Esophagus muscularis mucosa (tissue), 4 donors: ENCODE data around the gene IFI6. TPM values are rescaled to one million over a fixed set of nuclear protein-coding genes. Genes with fewer than 3 reads are reported as not detected.

Experiments
- DNase-seq: peaks from one replicate; pipeline ENCODE4 v3.0.0-alpha.2; 2017; ENCODE audit errors: extremely low spot score
- H3K27ac ChIP-seq, 4 donors: fragments of 200-600 bp; sonication (generic); replicated peaks in 1 of 4; 1 replicate in 3 of 4; 2 replicates in 1 of 4; pipeline ENCODE4 v1.5.1; 2016 to 2019; ENCODE audit warnings: mild to moderate bottlenecking in 1 of 4
- H3K27me3 ChIP-seq, 4 donors: fragments of 200-600 bp; sonication (generic); one replicate each; pipeline versions ENCODE4 v1.5.1 to v1.6.0; 2016 to 2019
- H3K36me3 ChIP-seq, 4 donors: fragments of 200-600 bp; sonication (generic); one replicate each; pipeline ENCODE4 v1.5.1; 2016 to 2019
- H3K4me1 ChIP-seq, 4 donors: fragments of 200-600 bp; sonication (generic); one replicate each; pipeline ENCODE4 v1.5.1; 2016 to 2019
- H3K4me3 ChIP-seq, 4 donors: fragments of 200-600 bp; sonication (generic); 1 replicate in 2 of 4; 2 replicates in 2 of 4; pipeline ENCODE4 v1.5.1; 2016 to 2019; ENCODE audit warnings: mild to moderate bottlenecking in 4 of 4, moderate library complexity in 1 of 4
- H3K9me3 ChIP-seq, 4 donors: fragments of 200-600 bp; sonication (generic); 1 replicate in 3 of 4; 2 replicates in 1 of 4; pipeline ENCODE4 v1.5.1; 2016 to 2019
- EP300 ChIP-seq: sonication (generic); formaldehyde crosslinking; IDR thresholded peaks from one replicate; pipeline ENCODE4 v1.6.1; 2017; ENCODE audit warnings: antibody characterized with exemption
- POLR2A ChIP-seq: fragments of 450-650 bp; IDR thresholded peaks from one replicate; pipeline ENCODE4 v1.6.1; 2017; ENCODE audit warnings: antibody characterized with exemption, moderate library complexity, mild to moderate bottlenecking, low read depth
- POLR2AphosphoS5 ChIP-seq, 2 donors: sonication (generic); formaldehyde crosslinking; IDR thresholded peaks; one replicate each; pipeline ENCODE4 v1.6.1; 2017; ENCODE audit warnings: antibody characterized with exemption in 2 of 2
- WGBS: methylation state at CpG from one replicate; pipeline ENCODE4 v1.1.5; 2018; 5-methylcytosine and 5-hydroxymethylcytosine counted together
- intact Hi-C: fragments of 100-400 bp; cut with DNase I; formaldehyde crosslinking; loops from one replicate; pipeline ENCODE4 v1.15.1; 2023
- total RNA-seq, 4 donors: library from RNA; depleted of rRNA; stranded (reverse); fragments of >200 nt; gene quantifications; one replicate each; pipeline versions ENCODE4 v1.1.0 to v1.2.1, GENCODE V29; 2016
- TF ChIP-seq, protein P1 (sequence below), 3 experiments: fragments of 200-600 bp in 2 of 3; fragments of 450-650 bp in 1 of 3; sonication (generic) in 2 of 3; IDR thresholded peaks; one replicate each; pipeline ENCODE4 v1.5.1; 2017 to 2019; ENCODE audit warnings: antibody characterized with exemption in 3 of 3, mild to moderate bottlenecking in 2 of 3, moderate library complexity in 1 of 3

The IFI6 gene
- total RNA-seq, 4 donors from 2014 or later, result 33.2 to 86.3 (median 70.2) TPM

- intact Hi-C loops, result loop anchor here (10.0 kb wide), 1 partner anchor 192 kb away; no protein-coding TSS in a partner anchor
- H3K27ac ChIP-seq, result no peak overlapping the region
- no peaks in the 10 kb centered on the region for H3K9me3 ChIP-seq
- H3K4me1 ChIP-seq, result peaks cover 42 to 55% (median 43%) of the 10 kb centered on the region in 4 donors
- H3K36me3 ChIP-seq, result peaks cover 0 to 26% (median 9%) of the 10 kb centered on the region in 4 donors
- 64% methylated on average over 6 of the region's 6 CpGs for WGBS
- H3K27me3 ChIP-seq, result no peaks in the 10 kb centered on the region
- no peak overlapping the region for H3K4me3 ChIP-seq
- TF ChIP-seq POLR2AphosphoS5 (IDR thresholded peaks at IDR 0.05) (no peak), POLR2A (no peak), EP300 (no peak)
- TF ChIP-seq, protein P1, sequence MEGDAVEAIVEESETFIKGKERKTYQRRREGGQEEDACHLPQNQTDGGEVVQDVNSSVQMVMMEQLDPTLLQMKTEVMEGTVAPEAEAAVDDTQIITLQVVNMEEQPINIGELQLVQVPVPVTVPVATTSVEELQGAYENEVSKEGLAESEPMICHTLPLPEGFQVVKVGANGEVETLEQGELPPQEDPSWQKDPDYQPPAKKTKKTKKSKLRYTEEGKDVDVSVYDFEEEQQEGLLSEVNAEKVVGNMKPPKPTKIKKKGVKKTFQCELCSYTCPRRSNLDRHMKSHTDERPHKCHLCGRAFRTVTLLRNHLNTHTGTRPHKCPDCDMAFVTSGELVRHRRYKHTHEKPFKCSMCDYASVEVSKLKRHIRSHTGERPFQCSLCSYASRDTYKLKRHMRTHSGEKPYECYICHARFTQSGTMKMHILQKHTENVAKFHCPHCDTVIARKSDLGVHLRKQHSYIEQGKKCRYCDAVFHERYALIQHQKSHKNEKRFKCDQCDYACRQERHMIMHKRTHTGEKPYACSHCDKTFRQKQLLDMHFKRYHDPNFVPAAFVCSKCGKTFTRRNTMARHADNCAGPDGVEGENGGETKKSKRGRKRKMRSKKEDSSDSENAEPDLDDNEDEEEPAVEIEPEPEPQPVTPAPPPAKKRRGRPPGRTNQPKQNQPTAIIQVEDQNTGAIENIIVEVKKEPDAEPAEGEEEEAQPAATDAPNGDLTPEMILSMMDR (IDR thresholded peaks at IDR 0.05), result no peak
- DNase-seq, result no peak
Observed at GRCh38 chr1:27666791-27667254, 5.2 kb downstream of the IFI6 start.

DNA sequence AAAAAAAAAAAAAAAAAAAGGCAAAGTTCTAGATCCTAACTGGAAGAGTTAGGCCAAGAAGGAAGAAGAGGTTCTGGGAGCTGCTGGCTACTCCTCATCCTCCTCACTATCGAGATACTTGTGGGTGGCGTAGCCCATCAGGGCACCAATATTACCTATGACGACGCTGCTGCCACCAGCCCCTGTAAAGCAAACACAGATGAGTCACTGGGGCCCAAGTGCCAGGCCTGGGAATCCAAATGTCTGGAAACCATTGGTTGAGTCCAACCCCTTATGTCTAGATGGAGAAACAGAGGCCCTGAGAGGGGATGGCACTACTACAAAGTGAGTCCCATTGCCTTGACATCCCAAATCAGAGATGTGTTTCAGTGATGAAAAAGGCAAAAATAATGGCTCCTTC lies 5.7 kb downstream of the IFI6 start:
- Histone ChIP-seq H3K36me3 (peaks cover 0 to 26% (median 9%) of the 10 kb centered on the region in 4 donors), H3K27ac (no peak overlapping the region), H3K4me3 (no peak overlapping the region), H3K27me3 (no peaks in the 10 kb centered on the region), H3K9me3 (no peaks in the 10 kb centered on the region), H3K4me1 (peaks cover 36 to 50% (median 37%) of the 10 kb centered on the region in 4 donors)
- 92% methylated on average over 4 of the region's 4 CpGs for WGBS
- TF ChIP-seq EP300 (no peak), POLR2AphosphoS5 (IDR thresholded peaks at IDR 0.05) (no peak), POLR2A (no peak)
- TF ChIP-seq, protein P1 (IDR thresholded peaks at IDR 0.05), result no peak
- intact Hi-C loops, result loop anchor here (10.0 kb wide), 1 partner anchor 191 kb away; no protein-coding TSS in a partner anchor
- DNase-seq, result no peak

GRCh38 chr1:27665016-27665651 lies 6.9 kb downstream of the IFI6 start:
- TF ChIP-seq POLR2A (no peak), EP300 (no peak), POLR2AphosphoS5 (IDR thresholded peaks at IDR 0.05) (no peak)
- TF ChIP-seq, protein P1 (IDR thresholded peaks at IDR 0.05), result no peak
- intact Hi-C loops, result loop anchor here (10.0 kb wide), 1 partner anchor 190 kb away; no protein-coding TSS in a partner anchor
- Histone ChIP-seq H3K4me1 (peaks cover 31 to 45% (median 36%) of the 10 kb centered on the region in 4 donors), H3K27ac (no peak overlapping the region), H3K4me3 (no peak overlapping the region), H3K36me3 (peaks cover 0 to 26% (median 9%) of the 10 kb centered on the region in 4 donors), H3K27me3 (no peaks in the 10 kb centered on the region), H3K9me3 (no peaks in the 10 kb centered on the region)
- 89% methylated on average over 9 of the region's 9 CpGs for WGBS
- no peak for DNase-seq

GRCh38 chr1:27664291-27664690 lies 7.7 kb downstream of the IFI6 start:
- intact Hi-C loops, result loop anchor here (5.0 to 10.0 kb wide), 2 partner anchors 189 to 272 kb away; partner anchors contain the start of gene GPR3
- TF ChIP-seq EP300, result no peak
- TF ChIP-seq, protein P1 (IDR thresholded peaks at IDR 0.05), result no peak
- TF ChIP-seq POLR2AphosphoS5 (IDR thresholded peaks at IDR 0.05), result no peak
- TF ChIP-seq POLR2A, result no peak
- H3K27ac ChIP-seq, result no peak overlapping the region
- peaks cover 0 to 26% (median 9%) of the 10 kb centered on the region in 4 donors for H3K36me3 ChIP-seq
- no peaks in the 10 kb centered on the region for H3K27me3 ChIP-seq
- DNase-seq, result no peak
- WGBS, result 90% methylated on average over 7 of the region's 8 CpGs
- peaks cover 31 to 45% (median 35%) of the 10 kb centered on the region in 4 donors for H3K4me1 ChIP-seq
- no peak overlapping the region for H3K4me3 ChIP-seq
- no peaks in the 10 kb centered on the region for H3K9me3 ChIP-seq
